Measurements from ENCODE around the gene RIMBP2. TPM values are rescaled to one million over a fixed set of nuclear protein-coding genes. Genes with fewer than 3 reads are reported as not detected.

RIMBP2 gene
- polyA plus RNA-seq, 1 donor from 2014 or later: 14.6 TPM

DNA sequence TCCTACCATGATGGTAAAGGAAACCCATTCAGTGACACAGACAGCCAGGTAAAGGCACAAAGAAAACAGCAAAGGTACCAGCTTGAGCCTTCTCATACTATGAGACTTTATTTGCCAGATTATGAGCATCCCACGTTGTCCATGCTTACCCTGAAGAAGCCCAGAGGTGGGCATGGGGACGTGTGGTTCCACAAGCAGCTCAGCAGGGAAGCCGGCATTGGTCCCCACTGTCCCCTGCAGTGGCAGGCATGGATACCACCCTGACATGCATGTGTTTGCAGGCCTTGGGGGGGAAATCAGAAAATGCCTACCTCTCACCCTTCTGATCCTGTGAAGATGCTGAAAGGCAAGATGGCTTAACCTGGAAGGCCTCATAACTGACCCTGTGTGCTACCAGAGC, 195.3 kb downstream of the RIMBP2 start:
- Histone ChIP-seq H3K4me2 (ENCODE audit: low read length) (no peak overlapping the region), H3K36me3 (ENCODE audit: insufficient read depth, low read length) (no peaks in the 10 kb centered on the region), H3K27ac (ENCODE audit: low read length) (no peak overlapping the region), H3F3A (ENCODE audit: insufficient read depth, low read length, poor library complexity, severe bottlenecking) (no peaks in the 10 kb centered on the region), H3K9me2 (ENCODE audit: insufficient read depth, low read length) (no peaks in the 10 kb centered on the region), H3K9ac (ENCODE audit: low read length) (no peak overlapping the region), H3K4me3 (ENCODE audit: low read length) (no peak overlapping the region), H3K27me3 (ENCODE audit: insufficient read depth, low read depth, low read length) (no peaks in the 10 kb centered on the region), H3K9me3 (ENCODE audit: low read length) (peaks cover 5% of the 10 kb centered on the region), H3K79me2 (replicated peaks; ENCODE audit: insufficient read depth, low read length) (no peaks in the 10 kb centered on the region), H2AFZ (ENCODE audit: low read depth, low read length) (no peak overlapping the region), H4K20me1 (ENCODE audit: insufficient read depth) (no peaks in the 10 kb centered on the region)
- TF ChIP-seq EZH2 (IDR thresholded peaks at IDR 0.05; ENCODE audit: borderline replicate concordance, insufficient read depth, low read length, poor library complexity, severe bottlenecking) (no peak), TAF1 (IDR thresholded peaks at IDR 0.05; ENCODE audit: low read depth) (no peak), SMC3 (conservative IDR thresholded peaks at IDR 0.05; ENCODE audit: poor library complexity) (no peak)

DNA sequence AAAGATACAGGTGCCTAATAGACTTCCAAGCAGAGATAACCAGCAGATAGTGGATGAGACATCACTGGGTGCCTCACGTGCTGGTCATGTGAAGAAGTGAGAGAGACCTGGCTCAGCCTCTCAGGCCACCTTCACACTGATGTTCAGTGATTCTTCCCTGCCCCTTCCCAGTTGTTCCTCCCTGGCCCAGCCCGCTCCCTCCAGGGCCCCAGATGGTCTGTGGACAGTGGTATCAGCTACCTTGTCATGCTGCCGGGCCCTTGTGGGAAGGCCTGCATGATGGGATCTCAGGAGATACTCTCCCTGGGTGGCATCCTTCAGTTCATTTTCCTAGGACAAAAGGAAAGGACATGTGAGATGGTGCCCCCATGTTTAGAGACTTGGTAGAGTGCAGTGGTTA, 198.5 kb downstream of the RIMBP2 start:
- Histone ChIP-seq H3K9me3 (ENCODE audit: low read length) (peaks cover 5% of the 10 kb centered on the region), H3K4me3 (ENCODE audit: low read length) (no peak overlapping the region), H3K9me2 (ENCODE audit: insufficient read depth, low read length) (no peaks in the 10 kb centered on the region), H3K4me2 (ENCODE audit: low read length) (no peak overlapping the region), H3K27me3 (ENCODE audit: insufficient read depth, low read depth, low read length) (no peaks in the 10 kb centered on the region), H2AFZ (ENCODE audit: low read depth, low read length) (no peak overlapping the region), H3K9ac (ENCODE audit: low read length) (no peak overlapping the region), H3K79me2 (replicated peaks; ENCODE audit: insufficient read depth, low read length) (no peaks in the 10 kb centered on the region), H3K36me3 (ENCODE audit: insufficient read depth, low read length) (no peaks in the 10 kb centered on the region), H4K20me1 (ENCODE audit: insufficient read depth) (no peaks in the 10 kb centered on the region), H3K27ac (ENCODE audit: low read length) (no peak overlapping the region), H3F3A (ENCODE audit: insufficient read depth, low read length, poor library complexity, severe bottlenecking) (no peaks in the 10 kb centered on the region)
- TF ChIP-seq POLR2AphosphoS5 (IDR thresholded peaks at IDR 0.05): no peak
- TF ChIP-seq SMC3 (conservative IDR thresholded peaks at IDR 0.05; ENCODE audit: poor library complexity): no peak
- TF ChIP-seq, protein P1, sequence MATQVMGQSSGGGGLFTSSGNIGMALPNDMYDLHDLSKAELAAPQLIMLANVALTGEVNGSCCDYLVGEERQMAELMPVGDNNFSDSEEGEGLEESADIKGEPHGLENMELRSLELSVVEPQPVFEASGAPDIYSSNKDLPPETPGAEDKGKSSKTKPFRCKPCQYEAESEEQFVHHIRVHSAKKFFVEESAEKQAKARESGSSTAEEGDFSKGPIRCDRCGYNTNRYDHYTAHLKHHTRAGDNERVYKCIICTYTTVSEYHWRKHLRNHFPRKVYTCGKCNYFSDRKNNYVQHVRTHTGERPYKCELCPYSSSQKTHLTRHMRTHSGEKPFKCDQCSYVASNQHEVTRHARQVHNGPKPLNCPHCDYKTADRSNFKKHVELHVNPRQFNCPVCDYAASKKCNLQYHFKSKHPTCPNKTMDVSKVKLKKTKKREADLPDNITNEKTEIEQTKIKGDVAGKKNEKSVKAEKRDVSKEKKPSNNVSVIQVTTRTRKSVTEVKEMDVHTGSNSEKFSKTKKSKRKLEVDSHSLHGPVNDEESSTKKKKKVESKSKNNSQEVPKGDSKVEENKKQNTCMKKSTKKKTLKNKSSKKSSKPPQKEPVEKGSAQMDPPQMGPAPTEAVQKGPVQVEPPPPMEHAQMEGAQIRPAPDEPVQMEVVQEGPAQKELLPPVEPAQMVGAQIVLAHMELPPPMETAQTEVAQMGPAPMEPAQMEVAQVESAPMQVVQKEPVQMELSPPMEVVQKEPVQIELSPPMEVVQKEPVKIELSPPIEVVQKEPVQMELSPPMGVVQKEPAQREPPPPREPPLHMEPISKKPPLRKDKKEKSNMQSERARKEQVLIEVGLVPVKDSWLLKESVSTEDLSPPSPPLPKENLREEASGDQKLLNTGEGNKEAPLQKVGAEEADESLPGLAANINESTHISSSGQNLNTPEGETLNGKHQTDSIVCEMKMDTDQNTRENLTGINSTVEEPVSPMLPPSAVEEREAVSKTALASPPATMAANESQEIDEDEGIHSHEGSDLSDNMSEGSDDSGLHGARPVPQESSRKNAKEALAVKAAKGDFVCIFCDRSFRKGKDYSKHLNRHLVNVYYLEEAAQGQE (IDR thresholded peaks at IDR 0.05; ENCODE audit: borderline replicate concordance): no peak
- TF ChIP-seq EP300 (conservative IDR thresholded peaks at IDR 0.05; ENCODE audit: poor library complexity, severe bottlenecking): no peak
- no peak for TF ChIP-seq CTCF (IDR thresholded peaks at IDR 0.05; ENCODE audit: poor library complexity, severe bottlenecking)
- no peak for TF ChIP-seq RAD21 (conservative IDR thresholded peaks at IDR 0.05)
- no peak for TF ChIP-seq TAF1 (IDR thresholded peaks at IDR 0.05; ENCODE audit: low read depth)
- no peak for TF ChIP-seq MXI1 (conservative IDR thresholded peaks at IDR 0.05; ENCODE audit: poor library complexity, severe bottlenecking)
- no peak for TF ChIP-seq EZH2 (IDR thresholded peaks at IDR 0.05; ENCODE audit: borderline replicate concordance, insufficient read depth, low read length, poor library complexity, severe bottlenecking)

- Histone ChIP-seq H2AFZ (ENCODE audit: low read depth, low read length) (no peak overlapping the region), H3K27ac (ENCODE audit: low read length) (no peak overlapping the region), H3K36me3 (ENCODE audit: insufficient read depth, low read length) (no peaks in the 10 kb centered on the region), H3F3A (ENCODE audit: insufficient read depth, low read length, poor library complexity, severe bottlenecking) (no peaks in the 10 kb centered on the region), H4K20me1 (ENCODE audit: insufficient read depth) (no peaks in the 10 kb centered on the region), H3K9me2 (ENCODE audit: insufficient read depth, low read length) (no peaks in the 10 kb centered on the region), H3K27me3 (ENCODE audit: insufficient read depth, low read depth, low read length) (no peaks in the 10 kb centered on the region), H3K9ac (ENCODE audit: low read length) (no peak overlapping the region), H3K79me2 (replicated peaks; ENCODE audit: insufficient read depth, low read length) (no peaks in the 10 kb centered on the region), H3K4me2 (ENCODE audit: low read length) (no peak overlapping the region), H3K4me3 (ENCODE audit: low read length) (no peak overlapping the region), H3K9me3 (ENCODE audit: low read length) (peaks cover 5% of the 10 kb centered on the region)
- TF ChIP-seq EZH2 (IDR thresholded peaks at IDR 0.05; ENCODE audit: borderline replicate concordance, insufficient read depth, low read length, poor library complexity, severe bottlenecking) (no peak), CTCF (IDR thresholded peaks at IDR 0.05; ENCODE audit: poor library complexity, severe bottlenecking) (peak; percentile 14), POLR2AphosphoS5 (IDR thresholded peaks at IDR 0.05) (peak; percentile 53), EP300 (conservative IDR thresholded peaks at IDR 0.05; ENCODE audit: poor library complexity, severe bottlenecking) (no peak), MXI1 (conservative IDR thresholded peaks at IDR 0.05; ENCODE audit: poor library complexity, severe bottlenecking) (no peak), TAF1 (IDR thresholded peaks at IDR 0.05; ENCODE audit: low read depth) (no peak), RAD21 (conservative IDR thresholded peaks at IDR 0.05) (no peak), SMC3 (conservative IDR thresholded peaks at IDR 0.05; ENCODE audit: poor library complexity) (no peak)
- TF ChIP-seq, protein P1 (IDR thresholded peaks at IDR 0.05; ENCODE audit: borderline replicate concordance): no peak
Measured at GRCh38 chr12:130514149-130514551, 201.9 kb downstream of the RIMBP2 start.

Data from neural cell (in vitro differentiated cells).